Vagina (tissue), 2 donors: ENCODE data around the gene LCOR. TPM values are rescaled to one million over a fixed set of nuclear protein-coding genes. Genes with fewer than 3 reads are reported as not detected.
"Not testable (repeated sequence)": the region's sequence is repeated elsewhere in the genome, so short reads cannot be mapped to it uniquely, and the experiment has no call there.

Experiments
- DNase-seq, 2 donors: peaks; one replicate each; pipeline ENCODE4 v3.0.0-alpha.2; 2017; ENCODE audit errors: extremely low spot score in 2 of 2
- H3K27ac ChIP-seq: fragments of 200-600 bp; sonication (generic); one replicate; pipeline ENCODE4 v1.5.1; 2019
- H3K27me3 ChIP-seq: fragments of 200-600 bp; sonication (generic); one replicate; pipeline ENCODE4 v1.5.1; 2019
- H3K36me3 ChIP-seq, 2 donors: fragments of 200-600 bp; sonication (generic); one replicate each; pipeline ENCODE4 v1.5.1; 2017 to 2019
- H3K4me1 ChIP-seq: fragments of 200-600 bp; sonication (generic); one replicate; pipeline ENCODE4 v1.5.1; 2019
- H3K4me3 ChIP-seq, 2 donors: fragments of 200-600 bp; sonication (generic); 1 replicate in 1 of 2; 2 replicates in 1 of 2; pipeline ENCODE4 v1.5.1; 2016 to 2019
- H3K9me3 ChIP-seq: fragments of 200-600 bp; sonication (generic); one replicate; pipeline ENCODE4 v1.5.1; 2019
- POLR2A ChIP-seq, 2 donors: fragments of 450-650 bp; IDR thresholded peaks; one replicate each; pipeline ENCODE4 v1.6.1; 2017; ENCODE audit warnings: antibody characterized with exemption in 2 of 2, mild to moderate bottlenecking in 2 of 2, moderate library complexity in 2 of 2
- POLR2AphosphoS5 ChIP-seq, 2 donors: sonication (generic); formaldehyde crosslinking; IDR thresholded peaks; one replicate each; pipeline ENCODE4 v1.9.0; 2017; ENCODE audit warnings: antibody characterized with exemption in 2 of 2, mild to moderate bottlenecking in 2 of 2, low read depth in 1 of 2; ENCODE audit not compliant: insufficient read depth in 1 of 2
- intact Hi-C: fragments of 100-400 bp; cut with DNase I; formaldehyde crosslinking; loops from one replicate; pipeline ENCODE4 v1.15.1; 2023
- total RNA-seq: library from RNA; depleted of rRNA; stranded (reverse); fragments of >200 nt; gene quantifications from one replicate; pipeline ENCODE4 v1.2.3, GENCODE V29; 2016
- TF ChIP-seq, protein P1 (sequence below), 3 experiments: fragments of 450-650 bp in 2 of 3; fragments of 200-600 bp in 1 of 3; sonication (generic) in 1 of 3; IDR thresholded peaks; one replicate each; pipeline ENCODE4 v1.5.1; 2017 to 2019; ENCODE audit warnings: antibody characterized with exemption in 3 of 3, mild to moderate bottlenecking in 2 of 3, moderate library complexity in 2 of 3

The LCOR gene
- total RNA-seq, 1 donor from 2014 or later = 85.2 TPM

- H3K36me3 ChIP-seq = no peaks in the 10 kb centered on the region
- no peak for DNase-seq
- H3K27me3 ChIP-seq = no peaks in the 10 kb centered on the region
- H3K4me3 ChIP-seq = no peak overlapping the region
- intact Hi-C loops = no loop called here
- H3K27ac ChIP-seq = no peak overlapping the region
- H3K4me1 ChIP-seq = no peaks in the 10 kb centered on the region
- TF ChIP-seq POLR2A (IDR thresholded peaks at IDR 0.05) (no peak), POLR2AphosphoS5 (IDR thresholded peaks at IDR 0.05; ENCODE audit: insufficient read depth in 1 of 2, low read depth in 1 of 2) (no peak)
- TF ChIP-seq, protein P1, sequence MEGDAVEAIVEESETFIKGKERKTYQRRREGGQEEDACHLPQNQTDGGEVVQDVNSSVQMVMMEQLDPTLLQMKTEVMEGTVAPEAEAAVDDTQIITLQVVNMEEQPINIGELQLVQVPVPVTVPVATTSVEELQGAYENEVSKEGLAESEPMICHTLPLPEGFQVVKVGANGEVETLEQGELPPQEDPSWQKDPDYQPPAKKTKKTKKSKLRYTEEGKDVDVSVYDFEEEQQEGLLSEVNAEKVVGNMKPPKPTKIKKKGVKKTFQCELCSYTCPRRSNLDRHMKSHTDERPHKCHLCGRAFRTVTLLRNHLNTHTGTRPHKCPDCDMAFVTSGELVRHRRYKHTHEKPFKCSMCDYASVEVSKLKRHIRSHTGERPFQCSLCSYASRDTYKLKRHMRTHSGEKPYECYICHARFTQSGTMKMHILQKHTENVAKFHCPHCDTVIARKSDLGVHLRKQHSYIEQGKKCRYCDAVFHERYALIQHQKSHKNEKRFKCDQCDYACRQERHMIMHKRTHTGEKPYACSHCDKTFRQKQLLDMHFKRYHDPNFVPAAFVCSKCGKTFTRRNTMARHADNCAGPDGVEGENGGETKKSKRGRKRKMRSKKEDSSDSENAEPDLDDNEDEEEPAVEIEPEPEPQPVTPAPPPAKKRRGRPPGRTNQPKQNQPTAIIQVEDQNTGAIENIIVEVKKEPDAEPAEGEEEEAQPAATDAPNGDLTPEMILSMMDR (IDR thresholded peaks at IDR 0.05) = no peak
- H3K9me3 ChIP-seq = no peaks in the 10 kb centered on the region
Measured at GRCh38 chr10:96794836-96795733, 37.0 kb upstream of the LCOR start.

DNA sequence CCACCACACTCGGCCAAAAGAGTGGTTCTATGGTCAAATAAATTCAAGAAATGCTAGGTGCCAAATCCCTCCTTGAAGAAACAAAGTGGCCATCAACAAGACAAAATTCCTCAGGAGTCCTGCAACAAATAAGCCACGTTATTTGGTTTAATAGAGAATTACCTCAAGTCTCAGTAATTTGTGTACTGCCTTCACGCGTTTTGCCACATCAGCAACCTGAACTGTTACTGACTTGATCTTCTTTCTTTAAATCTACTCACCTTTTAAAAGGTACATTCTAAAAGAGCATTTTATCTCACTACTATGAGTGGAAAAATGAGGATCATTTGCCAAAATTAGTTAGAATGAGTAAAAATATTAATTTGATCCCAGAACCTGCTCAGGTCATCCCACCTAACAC is 34.6 kb upstream of the LCOR start:
- TF ChIP-seq POLR2AphosphoS5 (IDR thresholded peaks at IDR 0.05; ENCODE audit: insufficient read depth in 1 of 2, low read depth in 1 of 2) (no peak), POLR2A (IDR thresholded peaks at IDR 0.05) (no peak)
- TF ChIP-seq, protein P1 (IDR thresholded peaks at IDR 0.05) = no peak
- Histone ChIP-seq H3K27ac (no peak overlapping the region), H3K9me3 (no peaks in the 10 kb centered on the region), H3K27me3 (no peaks in the 10 kb centered on the region), H3K36me3 (no peaks in the 10 kb centered on the region), H3K4me1 (no peaks in the 10 kb centered on the region), H3K4me3 (no peak overlapping the region)
- intact Hi-C loops = no loop called here
- no peak for DNase-seq

DNA sequence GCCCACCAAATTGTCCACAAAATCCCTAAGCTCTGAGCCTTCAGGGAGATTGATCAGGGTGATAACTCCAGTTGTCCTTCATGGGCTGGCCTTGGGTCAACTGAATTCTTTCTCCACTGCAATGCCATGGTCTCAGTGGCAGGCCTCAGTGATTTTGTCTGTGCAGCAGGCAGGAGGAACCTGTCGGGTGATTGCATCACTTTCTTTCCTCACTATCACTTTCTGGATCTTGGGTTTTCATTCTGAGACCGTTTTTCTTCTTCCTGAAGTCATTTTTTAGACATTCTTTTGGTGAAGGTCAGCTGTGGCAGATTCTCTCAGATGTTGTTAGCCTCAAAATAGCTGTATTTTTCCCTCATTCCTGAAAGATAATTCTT is 28.8 kb upstream of the LCOR start:
- Histone ChIP-seq H3K4me3 (no peak overlapping the region), H3K4me1 (no peaks in the 10 kb centered on the region), H3K27me3 (no peaks in the 10 kb centered on the region), H3K9me3 (no peaks in the 10 kb centered on the region), H3K36me3 (no peaks in the 10 kb centered on the region), H3K27ac (no peak overlapping the region)
- TF ChIP-seq POLR2AphosphoS5 (IDR thresholded peaks at IDR 0.05; ENCODE audit: insufficient read depth in 1 of 2, low read depth in 1 of 2) (no peak), POLR2A (IDR thresholded peaks at IDR 0.05) (no peak)
- TF ChIP-seq, protein P1 (IDR thresholded peaks at IDR 0.05) = no peak
- no peak for DNase-seq
- intact Hi-C loops = no loop called here

GRCh38 chr10:96814264-96814663 is 17.8 kb upstream of the LCOR start:
- no peak overlapping the region for H3K4me3 ChIP-seq
- H3K9me3 ChIP-seq = no peaks in the 10 kb centered on the region
- no peak for TF ChIP-seq POLR2AphosphoS5 (IDR thresholded peaks at IDR 0.05; ENCODE audit: insufficient read depth in 1 of 2, low read depth in 1 of 2)
- TF ChIP-seq, protein P1 (IDR thresholded peaks at IDR 0.05) = no peak
- no peak for TF ChIP-seq POLR2A (IDR thresholded peaks at IDR 0.05)
- H3K36me3 ChIP-seq = no peaks in the 10 kb centered on the region
- intact Hi-C loops = no loop called here
- no peaks in the 10 kb centered on the region for H3K27me3 ChIP-seq
- H3K4me1 ChIP-seq = no peaks in the 10 kb centered on the region
- DNase-seq = no peak
- H3K27ac ChIP-seq = no peak overlapping the region

GRCh38 chr10:96818971-96819370 is 13.1 kb upstream of the LCOR start:
- intact Hi-C loops, H3K36me3 ChIP-seq, H3K27ac ChIP-seq, H3K4me1 ChIP-seq, DNase-seq, H3K4me3 ChIP-seq, H3K27me3 ChIP-seq, H3K9me3 ChIP-seq: not testable (repeated sequence)
